Breast epithelium (tissue), 3 donors: ENCODE measurements around the gene DCLK1.

Experiments used
- CTCF ChIP-seq, 3 donors: fragments of 450-650 bp; IDR thresholded peaks; one replicate each; pipeline ENCODE4 v1.5.1; 2016 to 2017; ENCODE audit warnings: antibody characterized with exemption in 3 of 3, mild to moderate bottlenecking in 3 of 3, moderate library complexity in 3 of 3
- POLR2A ChIP-seq: fragments of 450-650 bp; IDR thresholded peaks from one replicate; pipeline ENCODE4 v1.6.1; 2016; ENCODE audit warnings: antibody characterized with exemption, mild to moderate bottlenecking, moderate library complexity
- POLR2AphosphoS5 ChIP-seq, 3 donors: sonication (generic); formaldehyde crosslinking; IDR thresholded peaks; one replicate each; pipeline ENCODE4 v1.6.1; 2017; ENCODE audit warnings: antibody characterized with exemption in 3 of 3

- no peak for TF ChIP-seq CTCF (IDR thresholded peaks at IDR 0.05)
- no peak for TF ChIP-seq POLR2AphosphoS5 (IDR thresholded peaks at IDR 0.05)
- TF ChIP-seq POLR2A: no peak
These were observed 99.7 kb downstream of the DCLK1 start for GRCh38 chr13:36031490-36031889.
